Gastrocnemius medialis (tissue), 4 donors: ENCODE data around the gene PIK3CD.

ENCODE experiments used
- CTCF ChIP-seq, 5 experiments: fragments of 450-650 bp in 3 of 5; fragments of 200-600 bp in 2 of 5; sonication (generic) in 2 of 5; IDR thresholded peaks in 4 of 5; conservative IDR thresholded peaks in 1 of 5; 1 replicate in 4 of 5; 2 replicates in 1 of 5; pipeline ENCODE4 v1.5.1; 2016 to 2019; ENCODE audit warnings: antibody characterized with exemption in 5 of 5, mild to moderate bottlenecking in 3 of 5, moderate library complexity in 3 of 5
- POLR2A ChIP-seq, 2 donors: fragments of 450-650 bp; IDR thresholded peaks; one replicate each; pipeline ENCODE4 v1.6.1; 2017; ENCODE audit warnings: antibody characterized with exemption in 2 of 2, mild to moderate bottlenecking in 2 of 2, moderate library complexity in 2 of 2

GRCh38 chr1:9728451-9729295 lies 77.1 kb downstream of the PIK3CD start:
- TF ChIP-seq POLR2A (IDR thresholded peaks at IDR 0.05): no peak
- no peak for TF ChIP-seq CTCF (IDR thresholded peaks at IDR 0.05 in 4 of 5, conservative IDR thresholded peaks at IDR 0.05 in 1 of 5)
